Stimulated activated CD8-positive, alpha-beta memory T cell treated with anti-CD3 and anti-CD28 coated beads, Interleukin-4, amount 100 ng/mL, for 24 hours (primary cell): ENCODE measurements around the gene PMPCB.
"Not testable (repeated sequence)": the region's sequence is repeated elsewhere in the genome, so short reads cannot be mapped to it uniquely, and the experiment has no call there.

ENCODE experiments used
- DNase-seq: peaks from one replicate; pipeline ENCODE4 v3.0.0-alpha.2; 2020; ENCODE audit warnings: low read depth

Gene PMPCB

GRCh38 chr7:103296901-103297836 is at the start of gene PMPCB:
PMPCB (plus strand) TSS chr7:103297435; CDS start chr7:103297460, 25 bp downstream.
- DNase-seq: peak; percentile 93

GRCh38 chr7:103253699-103254506 is 43.3 kb upstream of the PMPCB start:
- DNase-seq: not testable (repeated sequence)

GRCh38 chr7:103264054-103264453 is 33.2 kb upstream of the PMPCB start:
- DNase-seq: not testable (repeated sequence)

- DNase-seq: not testable (repeated sequence)
Observed at GRCh38 chr7:103266229-103266628, 31.0 kb upstream of the PMPCB start.

- not testable (repeated sequence) for DNase-seq
Observed at GRCh38 chr7:103273374-103273773, 23.9 kb upstream of the PMPCB start.

GRCh38 chr7:103274867-103275266 is 22.4 kb upstream of the PMPCB start:
- DNase-seq: not testable (repeated sequence)

GRCh38 chr7:103278195-103278594 is 19.0 kb upstream of the PMPCB start:
- DNase-seq: not testable (repeated sequence)

- DNase-seq: not testable (repeated sequence)
Observed at GRCh38 chr7:103279636-103279962, 17.6 kb upstream of the PMPCB start.

GRCh38 chr7:103279963-103280802 is 17.1 kb upstream of the PMPCB start:
- peak; percentile 86 for DNase-seq

- not testable (repeated sequence) for DNase-seq
Observed at GRCh38 chr7:103280803-103281155, 16.5 kb upstream of the PMPCB start.

GRCh38 chr7:103282802-103283427 is 14.3 kb upstream of the PMPCB start:
- not testable (repeated sequence) for DNase-seq

GRCh38 chr7:103292122-103292521 is 5.1 kb upstream of the PMPCB start:
- no peak for DNase-seq

- DNase-seq: no peak
Observed at GRCh38 chr7:103293526-103293925, 3.7 kb upstream of the PMPCB start.

GRCh38 chr7:103297837-103298179 is 573 bp downstream of the PMPCB start:
- DNase-seq: no peak

- DNase-seq: no peak
Observed at GRCh38 chr7:103299660-103300059, 2.4 kb downstream of the PMPCB start.

- DNase-seq: no peak
Observed at GRCh38 chr7:103301441-103301840, 4.2 kb downstream of the PMPCB start.

GRCh38 chr7:103307503-103308231 is 10.4 kb downstream of the PMPCB start:
- no peak for DNase-seq

GRCh38 chr7:103314852-103315251 is 17.6 kb downstream of the PMPCB start:
- no peak for DNase-seq

GRCh38 chr7:103316380-103316941 is 19.2 kb downstream of the PMPCB start:
- DNase-seq: no peak

- DNase-seq: no peak
Observed at GRCh38 chr7:103317009-103317408, 19.8 kb downstream of the PMPCB start.

- no peak for DNase-seq
Observed at GRCh38 chr7:103325744-103326143, 28.5 kb downstream of the PMPCB start.
